HCT116 (cell line): ENCODE measurements around the gene SERPINE3. TPM values are rescaled to one million over a fixed set of nuclear protein-coding genes. Genes with fewer than 3 reads are reported as not detected.

Experiments used
- ATAC-seq: fragments of 200-7000 bp; cut with Tn5 transposase; 2 replicates; pipeline ENCODE4 v1.9.1; 2020; ENCODE audit warnings: mild to moderate bottlenecking, moderate library complexity
- BruUV-seq: library from RNA; stranded (reverse); fragments of 400-500 nt; replicated peaks from 2 replicates; lab custom pipeline; 2021; lab: Mats Ljungman, UMichigan
- CTCF ChIA-PET: fragments of 300-600 bp; sonication (Branson Sonifier 250); formaldehyde crosslinking; loops from one replicate; lab custom pipeline; 2021; ENCODE audit warnings: antibody characterized with exemption; lab: Charles Lee
- POLR2A ChIA-PET: fragments of 300-600, 350-600 bp; sonication (Branson Sonifier 250); formaldehyde crosslinking; loops from one replicate; lab custom pipeline; 2021; ENCODE audit warnings: antibody characterized with exemption; lab: Charles Lee
- RAD21 ChIA-PET, 2 experiments: fragments of 300-600 bp; sonication (Branson Sonifier 250); formaldehyde crosslinking; loops; one replicate each; lab custom pipeline; 2023; ENCODE audit warnings: low total read pairs in 2 of 2; ENCODE audit not compliant: uncharacterized antibody in 2 of 2, unreplicated experiment in 2 of 2, low non-redundant PET in 1 of 2; lab: Charles Lee
- DNase-seq: peaks from one replicate; pipeline ENCODE4 v3.0.0-alpha.2; 2010; ENCODE audit warnings: low read depth, low spot score
- H2AFZ ChIP-seq: fragments of 200-600 bp; shearing (Covaris generic), sonication (generic); 2 replicates; pipeline ENCODE4 v1.6.1; 2017; ENCODE audit warnings: low read depth, mixed run types, mixed read lengths, antibody characterized with exemption, low read length; ENCODE audit not compliant: poor library complexity, severe bottlenecking
- H3K27ac ChIP-seq: 2 replicates; pipeline ENCODE4 v1.5.1; 2012; ENCODE audit warnings: low read depth, low read length
- H3K27me3 ChIP-seq: fragments of 200-600 bp; sonication (generic); 2 replicates; pipeline ENCODE4 v1.6.1; 2016; ENCODE audit warnings: mixed run types, low read length, mixed read lengths; ENCODE audit not compliant: insufficient read depth
- H3K36me3 ChIP-seq, 2 experiments: fragments of 200-500 bp in 1 of 2; fragments of 200-600 bp in 1 of 2; sonication (Bioruptor generic) in 1 of 2; sonication (generic) in 1 of 2; 2 replicates each; pipeline versions ENCODE4 v1.5.1 to v1.6.1; 2014 to 2016; ENCODE audit warnings: low read length in 2 of 2, inconsistent platforms in 1 of 2, mixed read lengths in 1 of 2, mixed run types in 1 of 2; ENCODE audit not compliant: insufficient read depth in 2 of 2, control insufficient read depth in 1 of 2
- H3K4me1 ChIP-seq, 2 experiments: fragments of 200-600 bp in 1 of 2; sonication (generic) in 1 of 2; 2 replicates each; pipeline versions ENCODE4 v1.5.1 to v1.6.1; 2012 to 2017; ENCODE audit warnings: low read length in 2 of 2, inconsistent platforms in 1 of 2, mild to moderate bottlenecking in 1 of 2, mixed read lengths in 1 of 2, mixed run types in 1 of 2, moderate library complexity in 1 of 2; ENCODE audit not compliant: insufficient read depth in 2 of 2, control insufficient read depth in 1 of 2
- H3K4me2 ChIP-seq: fragments of 200-600 bp; sonication (generic); 2 replicates; pipeline ENCODE4 v1.6.1; 2017; ENCODE audit warnings: mixed run types, low read length, mixed read lengths
- H3K4me3 ChIP-seq, 2 experiments: fragments of 200-600 bp in 1 of 2; sonication (generic) in 1 of 2; replicated peaks in 1 of 2; 2 replicates each; pipeline ENCODE4 v1.5.1; 2011 to 2016; ENCODE audit warnings: low read length in 2 of 2, control low read depth in 1 of 2, low read depth in 1 of 2, mild to moderate bottlenecking in 1 of 2, mixed read lengths in 1 of 2, mixed run types in 1 of 2
- H3K79me2 ChIP-seq: fragments of 200-600 bp; sonication (generic); 2 replicates; pipeline ENCODE4 v1.6.1; 2017; ENCODE audit warnings: mild to moderate bottlenecking, mixed run types, low read length, moderate library complexity, mixed read lengths; ENCODE audit not compliant: insufficient read depth
- H3K9ac ChIP-seq: fragments of 200-600 bp; sonication (generic); 2 replicates; pipeline ENCODE4 v1.6.1; 2016; ENCODE audit warnings: low read length, mixed read lengths
- H3K9me2 ChIP-seq: fragments of 200-600 bp; sonication (generic), shearing (Covaris generic); 2 replicates; pipeline ENCODE4 v1.6.1; 2017; ENCODE audit warnings: mixed run types, mild to moderate bottlenecking, moderate library complexity; ENCODE audit not compliant: insufficient read depth
- H3K9me3 ChIP-seq, 2 experiments: fragments of 200-500 bp in 1 of 2; fragments of 200-600 bp in 1 of 2; sonication (Bioruptor generic) in 1 of 2; sonication (generic) in 1 of 2; 2 replicates each; pipeline ENCODE4 v1.6.1; 2014 to 2017; ENCODE audit warnings: low read length in 2 of 2, mixed read lengths in 2 of 2, inconsistent platforms in 1 of 2, low read depth in 1 of 2, mild to moderate bottlenecking in 1 of 2, mixed run types in 1 of 2, moderate library complexity in 1 of 2; ENCODE audit not compliant: control insufficient read depth in 1 of 2, insufficient read depth in 1 of 2
- H4K20me1 ChIP-seq: fragments of 200-600 bp; sonication (generic), shearing (Covaris generic); 2 replicates; pipeline ENCODE4 v1.6.1; 2017; ENCODE audit warnings: mixed run types, mild to moderate bottlenecking, moderate library complexity; ENCODE audit not compliant: insufficient read depth
- ATF3 ChIP-seq: IDR thresholded peaks from 2 replicates; pipeline ENCODE4 v1.6.1; 2012
- CBX3 ChIP-seq: IDR thresholded peaks from 2 replicates; pipeline ENCODE4 v1.6.1; 2012; ENCODE audit warnings: low read depth
- CTCF ChIP-seq, 3 experiments: fragments of 200-600 bp in 1 of 3; sonication (generic) in 1 of 3; IDR thresholded peaks in 2 of 3; conservative IDR thresholded peaks in 1 of 3; 2 replicates each; pipeline ENCODE4 v1.5.1; 2012 to 2017; ENCODE audit warnings: low read depth in 2 of 3, low read length in 2 of 3, antibody characterized with exemption in 1 of 3, borderline replicate concordance in 1 of 3, control low read depth in 1 of 3, mild to moderate bottlenecking in 1 of 3, mixed read lengths in 1 of 3, mixed run types in 1 of 3, moderate library complexity in 1 of 3; ENCODE audit not compliant: insufficient read depth in 1 of 3
- EGR1 ChIP-seq: IDR thresholded peaks from 2 replicates; pipeline ENCODE4 v1.6.1; 2012; ENCODE audit warnings: low read depth
- EZH2 ChIP-seq: fragments of 200-600 bp; sonication (generic); IDR thresholded peaks from 2 replicates; pipeline ENCODE4 v1.6.1; 2017; ENCODE audit warnings: antibody characterized with exemption, mixed run types
- EZH2phosphoT487 ChIP-seq: fragments of 200-600 bp; IDR thresholded peaks from 2 replicates; pipeline ENCODE4 v1.6.1; 2018; ENCODE audit warnings: antibody characterized with exemption, borderline replicate concordance
- FOSL1 ChIP-seq: IDR thresholded peaks from 2 replicates; pipeline ENCODE4 v1.6.1; 2012; ENCODE audit warnings: low read depth
- JUND ChIP-seq: IDR thresholded peaks from 2 replicates; pipeline ENCODE4 v1.6.1; 2012
- MAX ChIP-seq: IDR thresholded peaks from 2 replicates; pipeline ENCODE4 v1.6.1; 2012
- POLR2A ChIP-seq: IDR thresholded peaks from 2 replicates; pipeline ENCODE4 v1.7.0; 2011; ENCODE audit warnings: borderline replicate concordance; ENCODE audit not compliant: insufficient read depth, insufficient read length; ENCODE audit errors: extremely low read depth
- RAD21 ChIP-seq: IDR thresholded peaks from 2 replicates; pipeline ENCODE4 v1.6.1; 2012; ENCODE audit warnings: low read depth, mild to moderate bottlenecking
- SRF ChIP-seq: IDR thresholded peaks from 2 replicates; pipeline ENCODE4 v1.6.1; 2012; ENCODE audit warnings: low read depth
- TCF7L2 ChIP-seq: IDR thresholded peaks from 2 replicates; pipeline ENCODE4 v1.7.0; 2011; ENCODE audit warnings: borderline replicate concordance, inconsistent platforms; ENCODE audit not compliant: insufficient read depth, insufficient read length; ENCODE audit errors: extremely low read depth
- YY1 ChIP-seq: IDR thresholded peaks from 2 replicates; pipeline ENCODE4 v1.6.1; 2011; ENCODE audit warnings: low read length, low read depth, moderate library complexity, mild to moderate bottlenecking; ENCODE audit not compliant: insufficient replicate concordance; ENCODE audit errors: extremely low read depth
- ZBTB33 ChIP-seq: IDR thresholded peaks from 2 replicates; pipeline ENCODE4 v1.6.1; 2011; ENCODE audit warnings: mild to moderate bottlenecking, low read length, moderate library complexity; ENCODE audit not compliant: insufficient replicate concordance; ENCODE audit errors: extremely low read depth
- ZFX ChIP-seq: fragments of 450-650 bp; IDR thresholded peaks from 2 replicates; pipeline ENCODE4 v1.6.1; 2017
- ZNF274 ChIP-seq: fragments of 200-500 bp; sonication (Bioruptor generic); IDR thresholded peaks from 2 replicates; pipeline ENCODE4 v1.6.1; 2014; ENCODE audit warnings: mild to moderate bottlenecking, low read depth, low read length, inconsistent platforms
- intact Hi-C: fragments of 100-400 bp; cut with micrococcal nuclease; formaldehyde crosslinking; loops from 2 replicates; pipeline ENCODE4 v1.10.0; 2022
- total RNA-seq: library from RNA; stranded (reverse); gene quantifications from one replicate; pipeline ENCODE4 v1.2.1, GENCODE V29; 2021; ENCODE audit not compliant: unreplicated experiment

Gene SERPINE3
- total RNA-seq, 1 experiment from 2014 or later, result not detected

- TF ChIP-seq ZNF274, result no peak
- no peak for TF ChIP-seq EZH2
- TF ChIP-seq FOSL1, result no peak
- TF ChIP-seq EGR1, result no peak
- TF ChIP-seq POLR2A, result no peak
- TF ChIP-seq ZBTB33, result no peak
- TF ChIP-seq ZFX, result no peak
- TF ChIP-seq YY1, result no peak
- no peak for TF ChIP-seq ATF3
- TF ChIP-seq, all 23 proteins: peak for 0
Observed at GRCh38 chr13:51329606-51330005, 9.9 kb upstream of the SERPINE3 start (continued).

- no TSS peak for BruUV-seq
- Histone ChIP-seq H3K27me3 (no peaks in the 10 kb centered on the region), H3K4me3 (no peak overlapping the region), H3K9me2 (no peaks in the 10 kb centered on the region), H3K9ac (no peak overlapping the region), H3K36me3 (no peaks in the 10 kb centered on the region), H3K4me2 (no peak overlapping the region), H3K4me1 (no peaks in the 10 kb centered on the region), H3K27ac (no peak overlapping the region), H4K20me1 (no peaks in the 10 kb centered on the region), H3K9me3 (no peaks in the 10 kb centered on the region), H3K79me2 (no peaks in the 10 kb centered on the region), H2AFZ (no peak overlapping the region)
- ChIA-PET RAD21 (no interaction called here), POLR2A (interaction anchor here (0.6 kb wide), 1 partner anchor 779 kb away, joined by 3 read pairs; no protein-coding TSS in a partner anchor), CTCF (no interaction called here)
- DNase-seq (no peak), ATAC-seq (no peak)
- intact Hi-C loops, result no loop called here
- TF ChIP-seq EZH2phosphoT487, result no peak
- TF ChIP-seq TCF7L2, result no peak
- TF ChIP-seq EZH2, result no peak
- TF ChIP-seq CTCF (IDR thresholded peaks at IDR 0.05 in 2 of 3, conservative IDR thresholded peaks at IDR 0.05 in 1 of 3; ENCODE audit: borderline replicate concordance in 1 of 3, insufficient read depth in 1 of 3, low read depth in 2 of 3, low read length in 2 of 3), result no peak
- TF ChIP-seq FOSL1, result no peak
- no peak for TF ChIP-seq ZBTB33
- no peak for TF ChIP-seq CBX3
- no peak for TF ChIP-seq POLR2A
- no peak for TF ChIP-seq SRF
- TF ChIP-seq ZNF274, result no peak
- no peak for TF ChIP-seq MAX
- no peak for TF ChIP-seq RAD21
- TF ChIP-seq JUND, result no peak
Observed at GRCh38 chr13:51330791-51331190, 8.7 kb upstream of the SERPINE3 start.
